ENCODE data around the gene CMIP. TPM values are rescaled to one million over a fixed set of nuclear protein-coding genes. Genes with fewer than 3 reads are reported as not detected.
A peak's percentile ranks its signal among the peaks of the same experiment; 100 is the strongest.

The CMIP gene
- total and polyA plus RNA-seq, 7 donors, result 1.4 to 8.9 (median 4.1) TPM

DNA sequence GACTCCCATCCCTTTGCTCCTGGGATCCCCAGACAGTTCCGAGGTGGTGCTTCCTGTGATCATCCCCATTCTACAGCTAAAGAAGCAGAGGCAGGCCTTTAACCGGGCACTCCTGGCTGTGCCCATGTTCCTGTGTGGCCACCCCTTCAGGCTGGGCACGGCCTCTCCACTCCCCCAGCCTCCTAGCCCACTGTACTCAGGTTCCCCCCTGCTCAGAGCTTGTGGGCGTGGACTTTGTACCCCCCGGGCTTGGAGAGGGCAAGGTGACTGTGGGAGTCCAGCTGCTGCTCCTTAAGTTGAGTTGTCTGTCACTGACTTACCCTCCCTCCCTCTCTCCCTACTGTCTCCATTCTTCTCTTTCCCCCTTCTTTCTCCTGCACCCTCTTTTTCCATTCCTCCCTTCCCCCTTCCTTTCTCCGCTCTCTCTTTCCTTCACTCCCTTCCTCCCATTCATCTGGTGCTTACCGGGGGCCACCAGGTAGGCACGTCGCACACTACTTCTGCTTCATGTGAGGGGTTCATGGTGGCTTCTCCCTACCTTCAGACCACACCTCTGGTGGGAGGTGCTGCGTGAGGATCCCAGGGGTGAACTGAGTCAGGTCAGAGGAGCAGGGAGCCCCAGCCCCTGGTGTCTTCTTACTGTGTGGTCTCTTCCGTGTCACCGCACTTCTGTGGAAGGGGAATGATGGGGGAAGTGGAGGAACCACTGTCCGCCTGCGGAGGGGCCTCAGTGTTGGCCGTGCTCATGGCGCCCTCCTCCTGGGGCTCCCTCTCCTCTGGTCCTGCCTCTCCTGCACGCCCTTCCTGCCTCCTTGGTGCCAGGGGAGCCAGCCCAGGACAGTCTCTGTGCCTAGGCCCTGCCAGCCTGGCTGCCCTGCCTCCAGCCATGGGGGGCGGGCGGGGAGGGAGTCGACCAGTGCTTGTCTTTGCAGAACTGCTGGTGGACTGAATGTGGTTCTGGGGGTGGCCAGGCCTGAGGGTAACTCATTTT, 29.7 kb downstream of the CMIP start:
- 88 to 93% (median 92%) methylated on average over 19 to 20 of the region's 20 CpGs for WGBS, 3 donors
- TF ChIP-seq, protein P1, sequence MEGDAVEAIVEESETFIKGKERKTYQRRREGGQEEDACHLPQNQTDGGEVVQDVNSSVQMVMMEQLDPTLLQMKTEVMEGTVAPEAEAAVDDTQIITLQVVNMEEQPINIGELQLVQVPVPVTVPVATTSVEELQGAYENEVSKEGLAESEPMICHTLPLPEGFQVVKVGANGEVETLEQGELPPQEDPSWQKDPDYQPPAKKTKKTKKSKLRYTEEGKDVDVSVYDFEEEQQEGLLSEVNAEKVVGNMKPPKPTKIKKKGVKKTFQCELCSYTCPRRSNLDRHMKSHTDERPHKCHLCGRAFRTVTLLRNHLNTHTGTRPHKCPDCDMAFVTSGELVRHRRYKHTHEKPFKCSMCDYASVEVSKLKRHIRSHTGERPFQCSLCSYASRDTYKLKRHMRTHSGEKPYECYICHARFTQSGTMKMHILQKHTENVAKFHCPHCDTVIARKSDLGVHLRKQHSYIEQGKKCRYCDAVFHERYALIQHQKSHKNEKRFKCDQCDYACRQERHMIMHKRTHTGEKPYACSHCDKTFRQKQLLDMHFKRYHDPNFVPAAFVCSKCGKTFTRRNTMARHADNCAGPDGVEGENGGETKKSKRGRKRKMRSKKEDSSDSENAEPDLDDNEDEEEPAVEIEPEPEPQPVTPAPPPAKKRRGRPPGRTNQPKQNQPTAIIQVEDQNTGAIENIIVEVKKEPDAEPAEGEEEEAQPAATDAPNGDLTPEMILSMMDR (IDR thresholded peaks at IDR 0.05), result no peak
- no peak for ATAC-seq
- DNase-seq, result no peak
- Histone ChIP-seq H3K4me1 (peaks cover 3% of the 10 kb centered on the region), H3K4me3 (no peak overlapping the region), H3K27ac (no peak overlapping the region), H3K27me3 (ENCODE audit: insufficient read depth in 3 of 3, low read length in 2 of 3) (peaks cover 0 to 1% (median 0%) of the 10 kb centered on the region in 3 donors), H3K9me3 (no peaks in the 10 kb centered on the region), H3K36me3 (ENCODE audit: insufficient read depth in 1 of 2, low read depth in 1 of 2) (no peaks in the 10 kb centered on the region)
- intact Hi-C loops (cut with DNase I), result no loop called here

DNA sequence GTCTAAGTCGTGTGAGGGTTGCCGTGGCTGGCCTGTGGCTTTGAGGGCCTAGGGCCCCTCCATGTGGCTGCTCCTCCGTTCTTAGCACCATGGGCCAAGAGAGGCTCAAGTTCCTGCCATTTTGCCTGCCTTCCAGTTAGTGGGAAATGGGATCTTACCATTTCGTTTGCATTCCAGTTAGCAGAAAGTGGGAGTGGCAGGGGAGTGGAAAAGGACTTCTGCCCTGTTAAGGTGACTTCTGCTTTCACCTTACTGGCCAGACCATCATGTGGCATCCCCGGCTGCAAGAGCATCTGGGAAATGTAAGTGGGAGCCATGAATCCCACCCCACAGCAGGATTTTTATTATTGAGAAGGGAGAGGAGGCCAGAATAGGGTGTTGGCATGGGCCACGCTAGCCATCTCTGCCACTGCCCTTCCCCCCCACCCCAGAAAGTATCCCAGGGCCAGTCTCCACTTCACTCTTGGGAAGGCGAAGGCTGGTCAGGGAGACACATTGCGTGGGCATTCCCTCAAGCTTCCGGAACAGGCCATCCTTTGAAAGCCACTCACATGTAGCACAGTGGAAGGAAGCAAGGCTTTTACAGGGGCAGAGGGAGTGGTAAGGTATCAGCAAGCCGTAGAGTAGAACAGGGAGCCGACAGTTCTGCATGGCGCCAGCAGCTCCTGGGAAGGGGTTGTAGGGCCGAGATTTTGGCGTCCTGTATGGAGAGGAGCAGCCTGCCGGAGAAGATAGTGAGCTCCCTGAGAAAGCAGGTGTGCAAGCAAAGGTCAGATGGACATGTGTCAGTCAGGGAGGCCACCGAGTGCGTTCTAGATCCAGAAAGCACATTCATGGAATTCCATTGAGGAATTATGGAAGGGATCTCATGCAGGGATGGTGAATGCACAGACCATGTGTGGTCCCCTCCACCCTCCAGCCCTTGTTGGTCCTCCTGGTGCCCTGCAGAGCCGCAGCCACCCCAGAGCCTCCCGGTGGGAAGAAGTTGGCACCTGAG, 33.4 kb downstream of the CMIP start:
- no peaks in the 10 kb centered on the region for H3K36me3 ChIP-seq (ENCODE audit: insufficient read depth in 1 of 2, low read depth in 1 of 2)
- no peak overlapping the region for H3K27ac ChIP-seq
- DNase-seq, result peak in 1 of 2 donors; percentile 37
- H3K27me3 ChIP-seq (ENCODE audit: insufficient read depth in 3 of 3, low read length in 2 of 3), result peaks cover 0 to 1% (median 0%) of the 10 kb centered on the region in 3 donors
- H3K9me3 ChIP-seq, result no peaks in the 10 kb centered on the region
- no peak overlapping the region for H3K4me3 ChIP-seq
- intact Hi-C loops (cut with DNase I), result no loop called here
- H3K4me1 ChIP-seq, result no peaks in the 10 kb centered on the region
- TF ChIP-seq, protein P1 (IDR thresholded peaks at IDR 0.05), result no peak
- WGBS, 3 donors, result 87 to 89% (median 87%) methylated on average over 19 of the region's 19 CpGs
- no peak for ATAC-seq

DNA sequence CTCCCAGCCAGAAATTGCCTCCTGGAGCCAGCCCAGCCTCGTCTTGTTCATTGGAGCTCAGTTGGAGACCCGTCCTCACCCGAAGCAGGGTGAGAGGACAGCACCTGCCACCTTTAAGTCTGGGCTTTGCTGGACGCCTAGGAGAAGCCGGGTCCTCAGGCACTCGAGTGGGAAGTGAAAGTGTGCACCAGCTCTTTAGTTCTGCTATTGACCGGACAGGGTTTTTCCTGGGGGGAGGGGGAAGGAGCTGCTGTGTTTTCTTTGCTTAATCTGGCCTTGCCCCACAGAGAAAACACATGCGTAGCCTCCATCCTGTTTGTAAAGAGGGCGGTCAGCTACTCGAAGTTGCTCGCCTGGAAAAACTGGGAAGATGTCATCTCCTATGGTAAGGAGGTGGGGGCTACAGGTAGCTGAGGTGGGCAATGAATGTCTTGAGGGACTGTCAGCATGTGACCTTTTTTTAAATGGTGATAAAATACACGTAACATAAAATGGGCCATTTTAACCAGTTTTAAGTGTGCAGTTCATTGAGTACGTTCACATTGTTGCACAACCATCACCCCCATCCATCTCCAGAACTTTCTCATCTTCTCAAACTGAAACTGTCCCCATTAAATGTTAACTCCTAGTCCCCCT, 34.4 kb downstream of the CMIP start:
- DNase-seq, result peak in 1 of 2 donors; percentile 60
- Histone ChIP-seq H3K4me3 (no peak overlapping the region), H3K9me3 (no peaks in the 10 kb centered on the region), H3K36me3 (ENCODE audit: insufficient read depth in 1 of 2, low read depth in 1 of 2) (no peaks in the 10 kb centered on the region), H3K4me1 (no peaks in the 10 kb centered on the region), H3K27me3 (ENCODE audit: insufficient read depth in 3 of 3, low read length in 2 of 3) (peaks cover 0 to 1% (median 0%) of the 10 kb centered on the region in 3 donors), H3K27ac (no peak overlapping the region)
- peak in 2 of 4 donors; percentile 31 to 40 for ATAC-seq
- intact Hi-C loops (cut with DNase I), result no loop called here
- 68 to 79% (median 69%) methylated on average over 13 of the region's 13 CpGs for WGBS, 3 donors
- TF ChIP-seq, protein P1 (IDR thresholded peaks at IDR 0.05), result no peak

DNA sequence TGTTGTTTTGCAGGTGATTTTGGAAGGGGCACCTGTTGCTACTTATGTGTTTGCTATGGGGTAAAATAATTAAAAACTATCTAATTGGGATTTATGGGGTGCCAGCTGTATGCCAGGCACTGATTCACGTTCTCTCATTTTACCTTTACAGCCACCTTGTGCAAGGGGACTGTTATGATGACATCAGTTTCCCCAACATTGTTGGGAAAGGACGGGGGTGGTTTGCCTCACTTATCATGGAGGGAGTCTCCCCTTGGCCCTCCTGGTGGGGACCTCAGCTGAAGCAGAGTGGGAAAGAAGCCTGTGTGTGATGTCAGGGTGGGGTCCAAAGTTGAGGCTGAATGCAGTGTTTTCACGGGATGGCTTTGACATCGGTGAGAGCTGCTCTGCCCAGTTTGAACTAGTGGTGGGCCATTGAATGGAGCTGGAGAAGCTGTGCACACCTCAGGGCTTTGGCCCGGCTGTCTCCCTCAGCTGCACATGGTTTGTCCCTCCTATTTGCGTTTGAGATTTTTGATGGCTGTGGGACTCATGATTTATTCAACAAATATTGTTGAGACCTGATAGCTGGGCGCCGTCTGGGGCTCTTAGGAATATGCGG, 36.1 kb downstream of the CMIP start:
- ATAC-seq, result no peak
- Histone ChIP-seq H3K4me1 (no peaks in the 10 kb centered on the region), H3K27me3 (ENCODE audit: insufficient read depth in 3 of 3, low read length in 2 of 3) (peaks cover 0 to 1% (median 0%) of the 10 kb centered on the region in 3 donors), H3K9me3 (no peaks in the 10 kb centered on the region), H3K27ac (no peak overlapping the region), H3K36me3 (ENCODE audit: insufficient read depth in 1 of 2, low read depth in 1 of 2) (no peaks in the 10 kb centered on the region), H3K4me3 (no peak overlapping the region)
- WGBS, 3 donors, result 89 to 95% (median 94%) methylated on average over 9 of the region's 9 CpGs
- TF ChIP-seq, protein P1 (IDR thresholded peaks at IDR 0.05), result no peak
- intact Hi-C loops (cut with DNase I), result no loop called here
- DNase-seq, result no peak
